Erythroblast (primary cell): ENCODE measurements around the gene ZC3H11A.

Experiments used
- GATA1 ChIP-seq: IDR thresholded peaks from 2 replicates; pipeline ENCODE4 v1.6.1; 2011; ENCODE audit warnings: low read depth, mild to moderate bottlenecking, control low read depth, low read length, moderate library complexity
- POLR2A ChIP-seq: IDR thresholded peaks from 2 replicates; pipeline ENCODE4 v1.6.1; 2011; ENCODE audit warnings: mild to moderate bottlenecking, low read length

DNA sequence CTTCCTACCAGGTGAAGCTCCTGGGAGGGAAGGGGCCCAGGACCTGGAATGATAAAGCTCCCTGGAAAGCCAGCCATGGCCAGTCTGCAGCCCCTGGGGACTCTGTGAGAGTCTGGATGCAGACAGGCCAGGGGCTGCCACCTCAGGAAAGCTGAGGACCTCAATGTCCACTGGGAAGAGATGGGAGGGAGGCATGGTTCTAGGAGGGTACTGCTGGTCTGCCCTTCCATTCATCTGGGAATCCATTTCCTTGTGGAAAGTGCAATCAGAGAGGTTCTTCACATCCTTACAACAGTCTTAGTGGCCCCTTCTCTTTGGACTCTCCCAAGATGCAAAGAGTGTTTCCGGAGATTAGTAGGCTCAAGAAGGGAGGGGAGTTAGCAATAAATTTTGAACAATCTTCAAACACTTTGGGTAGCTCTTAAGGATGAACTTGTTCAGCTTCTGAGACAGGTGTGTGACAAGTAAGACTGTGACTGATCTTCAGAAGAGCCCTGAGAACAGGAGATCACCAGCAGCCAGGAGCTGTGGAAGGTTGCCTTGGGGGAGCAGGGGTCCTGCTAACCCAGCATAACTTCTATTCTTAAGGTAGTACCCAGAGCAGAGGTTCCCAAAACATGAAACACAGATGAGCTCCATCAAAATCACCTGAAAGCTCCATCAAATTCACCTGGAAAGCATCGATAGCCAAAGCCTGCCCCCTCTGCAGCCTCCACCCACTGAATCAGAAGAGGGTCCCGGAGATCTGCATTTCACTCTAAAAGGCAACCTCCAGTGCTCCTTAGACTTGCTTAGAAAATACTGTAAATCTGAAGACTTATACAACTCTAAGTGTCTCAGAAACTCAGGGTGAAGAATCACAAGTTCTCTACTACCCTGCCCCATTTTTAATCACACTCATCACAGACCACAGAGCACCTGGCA is 31.1 kb upstream of the ZC3H11A start:
- TF ChIP-seq POLR2A = no peak
- TF ChIP-seq GATA1 = no peak
